ENCODE measurements around the gene VSIG4.
"Not testable (repeated sequence)": the region's sequence is repeated elsewhere in the genome, so short reads cannot be mapped to it uniquely, and the experiment has no call there.

Gene VSIG4

DNA sequence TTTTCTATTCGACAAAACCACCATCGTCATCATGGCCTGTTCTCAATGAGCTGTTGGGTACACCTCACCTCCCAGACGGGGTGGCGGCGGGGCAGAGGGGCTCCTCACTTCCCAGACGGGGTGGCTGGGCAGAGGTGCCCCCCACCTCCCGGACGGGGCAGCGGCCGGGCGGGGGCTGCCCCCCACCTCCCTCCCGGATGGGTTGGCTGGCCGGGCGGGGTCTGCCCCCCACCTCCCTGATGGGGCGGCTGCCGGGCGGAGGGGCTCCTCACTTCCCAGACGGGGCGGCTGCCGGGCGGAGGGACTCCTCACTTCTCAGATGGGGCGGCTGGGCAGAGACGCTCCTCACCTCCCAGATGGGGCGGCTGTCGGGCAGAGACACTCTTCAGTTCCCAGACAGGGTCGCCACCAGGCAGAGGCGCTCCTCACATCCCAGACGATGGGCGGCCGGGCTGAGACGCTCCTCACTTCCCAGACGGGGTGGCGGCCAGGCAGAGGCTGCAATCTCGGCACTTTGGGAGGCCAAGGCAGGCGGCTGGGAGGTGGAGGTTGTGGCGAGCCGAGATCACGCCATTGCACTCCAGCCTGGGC is 64.6 kb downstream of the VSIG4 start:
- not testable (repeated sequence) for DNase-seq

Data from hematopoietic multipotent progenitor cell treated with erythropoietin and hydrocortisone succinate and interleukin-3 and kit ligand, for 4 days (in vitro differentiated cells).